Thyroid gland (tissue), 4 donors: Measurements from ENCODE around the gene AP4E1.

Source experiments
- POLR2A ChIP-seq, 2 donors: fragments of 450-650 bp; IDR thresholded peaks; one replicate each; pipeline ENCODE4 v1.6.1; 2017; ENCODE audit warnings: antibody characterized with exemption in 2 of 2, mild to moderate bottlenecking in 2 of 2, moderate library complexity in 1 of 2
- TF ChIP-seq, protein P1 (sequence below), 6 experiments: fragments of 200-600 bp in 3 of 6; fragments of 450-650 bp in 3 of 6; sonication (generic) in 3 of 6; IDR thresholded peaks; one replicate each; pipeline ENCODE4 v1.5.1; 2016 to 2019; ENCODE audit warnings: antibody characterized with exemption in 6 of 6, mild to moderate bottlenecking in 2 of 6, inconsistent platforms in 1 of 6, moderate library complexity in 1 of 6

DNA sequence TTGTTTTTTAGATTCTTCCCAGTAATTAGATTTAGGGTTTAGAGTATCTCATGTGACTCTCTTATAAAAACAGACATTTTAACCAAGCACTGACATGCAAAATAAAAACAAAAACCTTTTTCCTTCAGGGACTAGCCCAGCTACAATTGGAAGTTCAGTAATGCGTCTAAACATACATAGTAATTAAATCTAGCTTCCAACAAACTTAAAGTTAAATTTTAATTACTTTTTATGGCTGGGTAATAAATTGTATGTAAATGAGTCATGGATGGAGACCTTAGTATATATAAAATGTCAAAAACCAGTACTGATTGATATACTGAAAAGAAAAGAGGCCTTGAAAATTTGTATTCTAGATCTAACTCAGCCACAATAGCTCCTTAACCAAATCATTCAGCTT is 43.6 kb upstream of the AP4E1 start:
- TF ChIP-seq, protein P1, sequence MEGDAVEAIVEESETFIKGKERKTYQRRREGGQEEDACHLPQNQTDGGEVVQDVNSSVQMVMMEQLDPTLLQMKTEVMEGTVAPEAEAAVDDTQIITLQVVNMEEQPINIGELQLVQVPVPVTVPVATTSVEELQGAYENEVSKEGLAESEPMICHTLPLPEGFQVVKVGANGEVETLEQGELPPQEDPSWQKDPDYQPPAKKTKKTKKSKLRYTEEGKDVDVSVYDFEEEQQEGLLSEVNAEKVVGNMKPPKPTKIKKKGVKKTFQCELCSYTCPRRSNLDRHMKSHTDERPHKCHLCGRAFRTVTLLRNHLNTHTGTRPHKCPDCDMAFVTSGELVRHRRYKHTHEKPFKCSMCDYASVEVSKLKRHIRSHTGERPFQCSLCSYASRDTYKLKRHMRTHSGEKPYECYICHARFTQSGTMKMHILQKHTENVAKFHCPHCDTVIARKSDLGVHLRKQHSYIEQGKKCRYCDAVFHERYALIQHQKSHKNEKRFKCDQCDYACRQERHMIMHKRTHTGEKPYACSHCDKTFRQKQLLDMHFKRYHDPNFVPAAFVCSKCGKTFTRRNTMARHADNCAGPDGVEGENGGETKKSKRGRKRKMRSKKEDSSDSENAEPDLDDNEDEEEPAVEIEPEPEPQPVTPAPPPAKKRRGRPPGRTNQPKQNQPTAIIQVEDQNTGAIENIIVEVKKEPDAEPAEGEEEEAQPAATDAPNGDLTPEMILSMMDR (IDR thresholded peaks at IDR 0.05): no peak
- TF ChIP-seq POLR2A (IDR thresholded peaks at IDR 0.05): no peak
